HCT116 (cell line): Measurements from ENCODE around the gene NOTO. TPM values are rescaled to one million over a fixed set of nuclear protein-coding genes. Genes with fewer than 3 reads are reported as not detected.

Source experiments
- ATAC-seq: fragments of 200-7000 bp; cut with Tn5 transposase; 2 replicates; pipeline ENCODE4 v1.9.1; 2020; ENCODE audit warnings: mild to moderate bottlenecking, moderate library complexity
- BruUV-seq: library from RNA; stranded (reverse); fragments of 400-500 nt; replicated peaks from 2 replicates; lab custom pipeline; 2021; lab: Mats Ljungman, UMichigan
- CTCF ChIA-PET: fragments of 300-600 bp; sonication (Branson Sonifier 250); formaldehyde crosslinking; loops from one replicate; lab custom pipeline; 2021; ENCODE audit warnings: antibody characterized with exemption; lab: Charles Lee
- POLR2A ChIA-PET: fragments of 300-600, 350-600 bp; sonication (Branson Sonifier 250); formaldehyde crosslinking; loops from one replicate; lab custom pipeline; 2021; ENCODE audit warnings: antibody characterized with exemption; lab: Charles Lee
- RAD21 ChIA-PET, 2 experiments: fragments of 300-600 bp; sonication (Branson Sonifier 250); formaldehyde crosslinking; loops; one replicate each; lab custom pipeline; 2023; ENCODE audit warnings: low total read pairs in 2 of 2; ENCODE audit not compliant: uncharacterized antibody in 2 of 2, unreplicated experiment in 2 of 2, low non-redundant PET in 1 of 2; lab: Charles Lee
- DNase-seq: peaks from one replicate; pipeline ENCODE4 v3.0.0-alpha.2; 2010; ENCODE audit warnings: low read depth, low spot score
- H2AFZ ChIP-seq: fragments of 200-600 bp; shearing (Covaris generic), sonication (generic); 2 replicates; pipeline ENCODE4 v1.6.1; 2017; ENCODE audit warnings: low read depth, mixed run types, mixed read lengths, antibody characterized with exemption, low read length; ENCODE audit not compliant: poor library complexity, severe bottlenecking
- H3K27ac ChIP-seq: 2 replicates; pipeline ENCODE4 v1.5.1; 2012; ENCODE audit warnings: low read depth, low read length
- H3K27me3 ChIP-seq: fragments of 200-600 bp; sonication (generic); 2 replicates; pipeline ENCODE4 v1.6.1; 2016; ENCODE audit warnings: mixed run types, low read length, mixed read lengths; ENCODE audit not compliant: insufficient read depth
- H3K36me3 ChIP-seq, 2 experiments: fragments of 200-500 bp in 1 of 2; fragments of 200-600 bp in 1 of 2; sonication (Bioruptor generic) in 1 of 2; sonication (generic) in 1 of 2; 2 replicates each; pipeline versions ENCODE4 v1.5.1 to v1.6.1; 2014 to 2016; ENCODE audit warnings: low read length in 2 of 2, inconsistent platforms in 1 of 2, mixed read lengths in 1 of 2, mixed run types in 1 of 2; ENCODE audit not compliant: insufficient read depth in 2 of 2, control insufficient read depth in 1 of 2
- H3K4me1 ChIP-seq, 2 experiments: fragments of 200-600 bp in 1 of 2; sonication (generic) in 1 of 2; 2 replicates each; pipeline versions ENCODE4 v1.5.1 to v1.6.1; 2012 to 2017; ENCODE audit warnings: low read length in 2 of 2, inconsistent platforms in 1 of 2, mild to moderate bottlenecking in 1 of 2, mixed read lengths in 1 of 2, mixed run types in 1 of 2, moderate library complexity in 1 of 2; ENCODE audit not compliant: insufficient read depth in 2 of 2, control insufficient read depth in 1 of 2
- H3K4me2 ChIP-seq: fragments of 200-600 bp; sonication (generic); 2 replicates; pipeline ENCODE4 v1.6.1; 2017; ENCODE audit warnings: mixed run types, low read length, mixed read lengths
- H3K4me3 ChIP-seq, 2 experiments: fragments of 200-600 bp in 1 of 2; sonication (generic) in 1 of 2; replicated peaks in 1 of 2; 2 replicates each; pipeline ENCODE4 v1.5.1; 2011 to 2016; ENCODE audit warnings: low read length in 2 of 2, control low read depth in 1 of 2, low read depth in 1 of 2, mild to moderate bottlenecking in 1 of 2, mixed read lengths in 1 of 2, mixed run types in 1 of 2
- H3K79me2 ChIP-seq: fragments of 200-600 bp; sonication (generic); 2 replicates; pipeline ENCODE4 v1.6.1; 2017; ENCODE audit warnings: mild to moderate bottlenecking, mixed run types, low read length, moderate library complexity, mixed read lengths; ENCODE audit not compliant: insufficient read depth
- H3K9ac ChIP-seq: fragments of 200-600 bp; sonication (generic); 2 replicates; pipeline ENCODE4 v1.6.1; 2016; ENCODE audit warnings: low read length, mixed read lengths
- H3K9me2 ChIP-seq: fragments of 200-600 bp; sonication (generic), shearing (Covaris generic); 2 replicates; pipeline ENCODE4 v1.6.1; 2017; ENCODE audit warnings: mixed run types, mild to moderate bottlenecking, moderate library complexity; ENCODE audit not compliant: insufficient read depth
- H3K9me3 ChIP-seq, 2 experiments: fragments of 200-500 bp in 1 of 2; fragments of 200-600 bp in 1 of 2; sonication (Bioruptor generic) in 1 of 2; sonication (generic) in 1 of 2; 2 replicates each; pipeline ENCODE4 v1.6.1; 2014 to 2017; ENCODE audit warnings: low read length in 2 of 2, mixed read lengths in 2 of 2, inconsistent platforms in 1 of 2, low read depth in 1 of 2, mild to moderate bottlenecking in 1 of 2, mixed run types in 1 of 2, moderate library complexity in 1 of 2; ENCODE audit not compliant: control insufficient read depth in 1 of 2, insufficient read depth in 1 of 2
- H4K20me1 ChIP-seq: fragments of 200-600 bp; sonication (generic), shearing (Covaris generic); 2 replicates; pipeline ENCODE4 v1.6.1; 2017; ENCODE audit warnings: mixed run types, mild to moderate bottlenecking, moderate library complexity; ENCODE audit not compliant: insufficient read depth
- CBX3 ChIP-seq: IDR thresholded peaks from 2 replicates; pipeline ENCODE4 v1.6.1; 2012; ENCODE audit warnings: low read depth
- EZH2 ChIP-seq: fragments of 200-600 bp; sonication (generic); IDR thresholded peaks from 2 replicates; pipeline ENCODE4 v1.6.1; 2017; ENCODE audit warnings: antibody characterized with exemption, mixed run types
- JUND ChIP-seq: IDR thresholded peaks from 2 replicates; pipeline ENCODE4 v1.6.1; 2012
- POLR2AphosphoS5 ChIP-seq: IDR thresholded peaks from 2 replicates; pipeline ENCODE4 v1.6.1; 2011; ENCODE audit warnings: mild to moderate bottlenecking, low read depth, low read length, moderate library complexity
- SIN3A ChIP-seq: IDR thresholded peaks from 2 replicates; pipeline ENCODE4 v1.6.1; 2012; ENCODE audit warnings: low read depth
- intact Hi-C: fragments of 100-400 bp; cut with micrococcal nuclease; formaldehyde crosslinking; loops from 2 replicates; pipeline ENCODE4 v1.10.0; 2022
- total RNA-seq: library from RNA; stranded (reverse); gene quantifications from one replicate; pipeline ENCODE4 v1.2.1, GENCODE V29; 2021; ENCODE audit not compliant: unreplicated experiment

The NOTO gene
- total RNA-seq, 1 experiment from 2014 or later = not detected

DNA sequence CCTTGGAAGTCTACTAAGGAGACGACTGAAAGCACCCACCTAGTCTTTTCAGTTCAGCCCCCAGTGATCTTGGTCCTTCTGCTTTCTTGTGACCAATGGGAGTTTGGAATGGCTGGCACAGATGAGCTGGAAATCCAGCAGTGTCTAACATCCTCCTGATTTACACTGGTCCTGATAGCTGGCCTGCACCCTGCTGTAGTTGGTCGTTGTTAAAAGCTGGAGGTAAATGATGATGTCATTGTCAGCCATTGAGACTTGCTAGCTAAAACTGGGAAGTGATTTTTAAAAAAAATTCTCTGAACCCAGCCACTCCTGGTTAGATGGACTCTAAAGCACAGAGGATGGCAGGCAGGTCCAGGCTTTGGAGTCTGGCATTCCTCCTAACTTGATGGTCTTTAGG, 51.0 kb downstream of the NOTO start:
- H3K4me3 ChIP-seq = no peak overlapping the region
- H3K27ac ChIP-seq = no peak overlapping the region
- no peaks in the 10 kb centered on the region for H3K4me1 ChIP-seq
- no peaks in the 10 kb centered on the region; the same call in 1 of the 2 replicates for H4K20me1 ChIP-seq
- intact Hi-C loops = no loop called here
- no peaks in the 10 kb centered on the region for H3K27me3 ChIP-seq
- H3K79me2 ChIP-seq = peaks cover 14% of the 10 kb centered on the region; the same call in 1 of the 2 replicates
- no peaks in the 10 kb centered on the region for H3K9me3 ChIP-seq
- DNase-seq (no peak), ATAC-seq (no peak)
- H3K9ac ChIP-seq = no peak overlapping the region
- H2AFZ ChIP-seq = no peak overlapping the region
- H3K9me2 ChIP-seq = no peaks in the 10 kb centered on the region
- ChIA-PET RAD21 (no interaction called here), POLR2A (interaction anchor here (1.2 to 1.3 kb wide), 2 partner anchors 9 to 10 kb away, joined by 3 read pairs; no protein-coding TSS in a partner anchor), CTCF (no interaction called here)
- no TSS peak for BruUV-seq
- H3K4me2 ChIP-seq = no peak overlapping the region
- TF ChIP-seq JUND = no peak
- peaks cover 40 to 43% of the 10 kb centered on the region in 2 experiments; a peak in 3 of 4 replicates for H3K36me3 ChIP-seq

DNA sequence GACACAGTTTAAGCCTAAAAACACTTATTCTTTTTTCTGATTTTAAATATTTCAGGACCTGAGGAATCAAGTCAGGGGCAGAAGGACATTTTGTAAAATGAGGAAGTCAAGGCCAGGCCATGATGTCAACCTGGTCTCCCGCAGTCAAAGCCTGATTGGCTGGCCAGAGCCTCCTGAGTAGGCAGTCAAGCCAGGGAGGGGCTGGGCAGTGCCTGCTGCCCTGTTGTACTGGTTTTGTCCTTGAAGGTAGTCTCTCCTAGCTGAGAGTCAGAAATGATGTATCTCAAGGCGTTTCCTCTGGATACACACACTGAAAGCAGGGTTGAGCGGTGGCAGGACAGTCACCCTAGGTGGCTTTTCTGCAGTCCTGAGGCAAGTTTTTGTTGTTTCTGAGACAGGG, 51.5 kb downstream of the NOTO start:
- POLR2A ChIA-PET = interaction anchor here (1.2 to 1.3 kb wide), 2 partner anchors 9 kb away, joined by 3 read pairs; no protein-coding TSS in a partner anchor
- peak overlapping the region; percentile 10; the same call in 1 of the 2 replicates for H3K27ac ChIP-seq
- H3K36me3 ChIP-seq = peaks cover 37 to 38% of the 10 kb centered on the region in 2 experiments; a peak in 3 of 4 replicates
- no peak overlapping the region for H3K9ac ChIP-seq
- 0 out of 2 replicates have a peak, but pooled peaks have one; percentile 1 for TF ChIP-seq POLR2AphosphoS5
- TF ChIP-seq EZH2 = no peak
- TF ChIP-seq SIN3A = no peak
- TF ChIP-seq CBX3 = no peak
- TF ChIP-seq, all 23 proteins: peak for 1
- Histone ChIP-seq H3K79me2 (peaks cover 10% of the 10 kb centered on the region; the same call in 1 of the 2 replicates), H3K27me3 (no peaks in the 10 kb centered on the region), H3K4me2 (no peak overlapping the region), H2AFZ (no peak overlapping the region), H3K9me3 (no peaks in the 10 kb centered on the region), H3K9me2 (no peaks in the 10 kb centered on the region), H4K20me1 (no peaks in the 10 kb centered on the region; the same call in 1 of the 2 replicates), H3K4me1 (no peaks in the 10 kb centered on the region), H3K4me3 (no peak overlapping the region)
- ChIA-PET CTCF (no interaction called here), RAD21 (no interaction called here)
- intact Hi-C loops = no loop called here
- ATAC-seq = peak; percentile 38
- no TSS peak for BruUV-seq
- DNase-seq = no peak
